ENCODE measurements around the gene MLX. TPM values are rescaled to one million over a fixed set of nuclear protein-coding genes. Genes with fewer than 3 reads are reported as not detected.
A peak's percentile ranks its signal among the peaks of the same experiment; 100 is the strongest.
"Not testable (repeated sequence)": the region's sequence is repeated elsewhere in the genome, so short reads cannot be mapped to it uniquely, and the experiment has no call there.

Gene MLX
- total RNA-seq, 1 donor from 2014 or later: 26.1 TPM

GRCh38 chr17:42609182-42609813 lies 42.4 kb downstream of the MLX start, which contains the start of the genes RETREG3 and TUBG1:
Gene RETREG3, minus strand, starts transcription at chr17:42609374. Its CDS starts 50 bp downstream, at chr17:42609324.
Gene TUBG1, plus strand, starts transcription at chr17:42609683. Its CDS starts 55 bp downstream, at chr17:42609738.
- Mint-ChIP-seq H3K4me1 (peaks cover 31% of the 10 kb centered on the region), H3K4me3 (peak within 1 kb of the TSS; percentile 94), H3K27ac (peak within 1 kb of the TSS; percentile 97), H3K9me3 (no peaks in the 10 kb centered on the region), H3K27me3 (ENCODE audit: low read depth) (no peaks in the 10 kb centered on the region), H3K36me3 (peaks cover 14% of the 10 kb centered on the region)
- TF ChIP-seq, protein P1, sequence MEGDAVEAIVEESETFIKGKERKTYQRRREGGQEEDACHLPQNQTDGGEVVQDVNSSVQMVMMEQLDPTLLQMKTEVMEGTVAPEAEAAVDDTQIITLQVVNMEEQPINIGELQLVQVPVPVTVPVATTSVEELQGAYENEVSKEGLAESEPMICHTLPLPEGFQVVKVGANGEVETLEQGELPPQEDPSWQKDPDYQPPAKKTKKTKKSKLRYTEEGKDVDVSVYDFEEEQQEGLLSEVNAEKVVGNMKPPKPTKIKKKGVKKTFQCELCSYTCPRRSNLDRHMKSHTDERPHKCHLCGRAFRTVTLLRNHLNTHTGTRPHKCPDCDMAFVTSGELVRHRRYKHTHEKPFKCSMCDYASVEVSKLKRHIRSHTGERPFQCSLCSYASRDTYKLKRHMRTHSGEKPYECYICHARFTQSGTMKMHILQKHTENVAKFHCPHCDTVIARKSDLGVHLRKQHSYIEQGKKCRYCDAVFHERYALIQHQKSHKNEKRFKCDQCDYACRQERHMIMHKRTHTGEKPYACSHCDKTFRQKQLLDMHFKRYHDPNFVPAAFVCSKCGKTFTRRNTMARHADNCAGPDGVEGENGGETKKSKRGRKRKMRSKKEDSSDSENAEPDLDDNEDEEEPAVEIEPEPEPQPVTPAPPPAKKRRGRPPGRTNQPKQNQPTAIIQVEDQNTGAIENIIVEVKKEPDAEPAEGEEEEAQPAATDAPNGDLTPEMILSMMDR (IDR thresholded peaks at IDR 0.05; ENCODE audit: unreplicated experiment): no peak
- peak; percentile 99 for DNase-seq (ENCODE audit: low spot score in 2 of 2, unreplicated experiment in 2 of 2)

GRCh38 chr17:42609814-42610801 lies 43.2 kb downstream of the MLX start:
- Mint-ChIP-seq H3K4me1 (peaks cover 29% of the 10 kb centered on the region), H3K4me3 (peak overlapping the region; percentile 94), H3K36me3 (peaks cover 21% of the 10 kb centered on the region), H3K27ac (peak overlapping the region; percentile 92)
- not testable (repeated sequence) for H3K9me3 Mint-ChIP-seq; DNase-seq (ENCODE audit: low spot score in 2 of 2, unreplicated experiment in 2 of 2); H3K27me3 Mint-ChIP-seq (ENCODE audit: low read depth)

- H3K27me3 Mint-ChIP-seq (ENCODE audit: low read depth): no peaks in the 10 kb centered on the region
- H3K9me3 Mint-ChIP-seq: no peaks in the 10 kb centered on the region
- H3K36me3 Mint-ChIP-seq: peaks cover 30% of the 10 kb centered on the region
- no peak for DNase-seq (ENCODE audit: low spot score in 2 of 2, unreplicated experiment in 2 of 2)
- H3K4me3 Mint-ChIP-seq: no peak overlapping the region
- peaks cover 16% of the 10 kb centered on the region for H3K4me1 Mint-ChIP-seq
- no peak overlapping the region for H3K27ac Mint-ChIP-seq
- TF ChIP-seq, protein P1 (IDR thresholded peaks at IDR 0.05; ENCODE audit: unreplicated experiment): no peak
These were observed 45.1 kb downstream of the MLX start for GRCh38 chr17:42612013-42612412.

- DNase-seq (ENCODE audit: low spot score in 2 of 2, unreplicated experiment in 2 of 2): no peak
- no peak overlapping the region for H3K27ac Mint-ChIP-seq
- H3K4me3 Mint-ChIP-seq: no peak overlapping the region
- H3K9me3 Mint-ChIP-seq: no peaks in the 10 kb centered on the region
- H3K27me3 Mint-ChIP-seq (ENCODE audit: low read depth): no peaks in the 10 kb centered on the region
- H3K36me3 Mint-ChIP-seq: peaks cover 30% of the 10 kb centered on the region
- TF ChIP-seq, protein P1 (IDR thresholded peaks at IDR 0.05; ENCODE audit: unreplicated experiment): no peak
- peaks cover 6% of the 10 kb centered on the region for H3K4me1 Mint-ChIP-seq
These were observed 46.9 kb downstream of the MLX start for GRCh38 chr17:42613699-42614295.

DNA sequence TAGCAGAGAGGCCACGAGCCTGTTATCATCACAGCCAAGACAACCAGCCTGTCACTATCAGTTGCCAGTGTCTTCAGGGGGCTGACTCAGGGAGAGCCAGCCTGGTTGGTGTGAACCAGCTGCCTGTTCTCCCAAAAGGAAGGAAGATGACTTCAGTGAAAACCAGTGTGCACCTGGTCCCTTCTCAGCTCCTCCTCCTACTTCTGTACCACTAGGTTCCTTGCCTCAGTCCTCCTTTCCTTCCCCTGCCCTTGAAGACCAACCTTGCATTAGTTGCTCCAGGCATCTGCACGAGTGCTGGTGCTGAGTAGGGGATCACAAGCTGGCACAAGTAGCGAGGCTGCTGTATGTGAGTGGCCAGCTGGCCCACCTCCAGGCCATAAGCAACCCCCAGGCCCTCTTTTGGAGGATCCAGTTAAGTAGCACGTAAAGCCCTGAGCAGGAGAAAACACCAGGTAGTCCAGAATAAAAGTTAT lies 51.1 kb downstream of the MLX start:
- peaks cover 3% of the 10 kb centered on the region for H3K4me1 Mint-ChIP-seq
- TF ChIP-seq, protein P1 (IDR thresholded peaks at IDR 0.05; ENCODE audit: unreplicated experiment): no peak
- H3K9me3 Mint-ChIP-seq: no peaks in the 10 kb centered on the region
- peak overlapping the region; percentile 34 for H3K27ac Mint-ChIP-seq
- H3K36me3 Mint-ChIP-seq: peaks cover 23% of the 10 kb centered on the region
- no peak for DNase-seq (ENCODE audit: low spot score in 2 of 2, unreplicated experiment in 2 of 2)
- no peaks in the 10 kb centered on the region for H3K27me3 Mint-ChIP-seq (ENCODE audit: low read depth)
- H3K4me3 Mint-ChIP-seq: no peak overlapping the region
